CD14-positive monocyte (primary cell): Measurements from ENCODE around the gene ANKRD23. TPM values are rescaled to one million over a fixed set of nuclear protein-coding genes. Genes with fewer than 3 reads are reported as not detected.
A peak's percentile ranks its signal among the peaks of the same experiment; 100 is the strongest.

Experiments used
- DNase-seq, 3 donors: peaks; one replicate each; pipeline ENCODE4 v3.0.0-alpha.2; 2011 to 2022
- H2AFZ ChIP-seq: 2 replicates; pipeline ENCODE4 v1.6.0; 2012; ENCODE audit warnings: mild to moderate bottlenecking, low read depth, low read length, inconsistent platforms; ENCODE audit not compliant: insufficient read depth, poor library complexity, severe bottlenecking
- H3K27ac ChIP-seq, 2 donors: 1 replicate in 1 of 2; 2 replicates in 1 of 2; pipeline ENCODE4 v1.5.1; 2012 to 2013; ENCODE audit warnings: low read length in 2 of 2, control low read depth in 1 of 2, inconsistent platforms in 1 of 2, low read depth in 1 of 2, mild to moderate bottlenecking in 1 of 2
- H3K27me3 ChIP-seq, 2 donors: one replicate each; pipeline versions ENCODE4 v1.6.0 to v1.6.1; 2011 to 2013; ENCODE audit warnings: low read length in 2 of 2; ENCODE audit not compliant: control insufficient read depth in 2 of 2, insufficient read depth in 2 of 2
- H3K36me3 ChIP-seq, 2 donors: replicated peaks in 1 of 2; 1 replicate in 1 of 2; 2 replicates in 1 of 2; pipeline versions ENCODE4 v1.5.1 to v1.6.1; 2012 to 2013; ENCODE audit warnings: low read length in 2 of 2, control low read depth in 1 of 2, inconsistent platforms in 1 of 2, mild to moderate bottlenecking in 1 of 2; ENCODE audit not compliant: insufficient read depth in 2 of 2, control insufficient read depth in 1 of 2
- H3K4me1 ChIP-seq, 2 donors: 1 replicate in 1 of 2; 2 replicates in 1 of 2; pipeline versions ENCODE4 v1.5.1 to v1.6.1; 2012 to 2013; ENCODE audit warnings: low read length in 2 of 2, control low read depth in 1 of 2, inconsistent platforms in 1 of 2, mild to moderate bottlenecking in 1 of 2, moderate library complexity in 1 of 2; ENCODE audit not compliant: insufficient read depth in 2 of 2, control insufficient read depth in 1 of 2
- H3K4me2 ChIP-seq: replicated peaks from 2 replicates; pipeline ENCODE3; 2012; ENCODE audit warnings: low read length, moderate library complexity, mild to moderate bottlenecking; ENCODE audit not compliant: poor library complexity, severe bottlenecking; ENCODE audit errors: extremely low read depth
- H3K4me3 ChIP-seq, 3 experiments: fragments of 200-600 bp in 1 of 3; sonication (generic) in 1 of 3; replicated peaks in 1 of 3; 1 replicate in 2 of 3; 2 replicates in 1 of 3; pipeline ENCODE4 v1.5.1; 2011 to 2013; ENCODE audit warnings: low read length in 3 of 3, mild to moderate bottlenecking in 3 of 3, control low read depth in 2 of 3, low read depth in 2 of 3, inconsistent platforms in 1 of 3, moderate library complexity in 1 of 3
- H3K79me2 ChIP-seq: 2 replicates; pipeline ENCODE4 v1.6.0; 2012; ENCODE audit warnings: mild to moderate bottlenecking, control low read depth, inconsistent platforms, low read length, moderate library complexity; ENCODE audit not compliant: insufficient read depth
- H3K9ac ChIP-seq: 2 replicates; pipeline ENCODE4 v1.6.0; 2017; ENCODE audit warnings: low read length, mild to moderate bottlenecking; ENCODE audit not compliant: insufficient read depth, poor library complexity, severe bottlenecking
- H3K9me3 ChIP-seq, 2 donors: replicated peaks in 1 of 2; 1 replicate in 1 of 2; 2 replicates in 1 of 2; pipeline versions ENCODE4 v1.5.1 to v1.6.1; 2012 to 2013; ENCODE audit warnings: low read length in 2 of 2, control low read depth in 1 of 2; ENCODE audit not compliant: control insufficient read depth in 1 of 2, insufficient read depth in 1 of 2
- H4K20me1 ChIP-seq: 2 replicates; pipeline ENCODE4 v1.6.0; 2012; ENCODE audit warnings: mild to moderate bottlenecking, low read length, control low read depth, moderate library complexity; ENCODE audit not compliant: insufficient read depth
- H3K27ac Mint-ChIP-seq, 7 donors: one replicate each; pipeline ENCODE4 v1.8.0; 2020; ENCODE audit warnings: mild to moderate bottlenecking in 7 of 7, mixed read lengths in 7 of 7, moderate library complexity in 6 of 7, inconsistent platforms in 2 of 7
- H3K27me3 Mint-ChIP-seq, 3 donors: one replicate each; pipeline ENCODE4 v1.8.0; 2021 to 2022; ENCODE audit warnings: low read depth in 3 of 3, mild to moderate bottlenecking in 3 of 3, mixed read lengths in 3 of 3, moderate library complexity in 3 of 3, inconsistent platforms in 1 of 3
- H3K36me3 Mint-ChIP-seq, 2 donors: one replicate each; pipeline ENCODE4 v1.8.0; 2020; ENCODE audit warnings: mixed read lengths in 2 of 2, inconsistent platforms in 1 of 2, mild to moderate bottlenecking in 1 of 2
- H3K4me1 Mint-ChIP-seq: one replicate; pipeline ENCODE4 v1.8.0; 2020; ENCODE audit warnings: mild to moderate bottlenecking, mixed read lengths
- H3K4me3 Mint-ChIP-seq, 2 donors: one replicate each; pipeline ENCODE4 v1.8.0; 2020; ENCODE audit warnings: mild to moderate bottlenecking in 2 of 2, mixed read lengths in 2 of 2, moderate library complexity in 1 of 2
- H3K9me3 Mint-ChIP-seq, 7 donors: one replicate each; pipeline ENCODE4 v1.8.0; 2020 to 2022; ENCODE audit warnings: mixed read lengths in 7 of 7, mild to moderate bottlenecking in 6 of 7, moderate library complexity in 6 of 7, inconsistent platforms in 2 of 7
- CTCF ChIP-seq: fragments of 200-600 bp; IDR thresholded peaks from one replicate; pipeline ENCODE4 v1.8.0; 2022; ENCODE audit warnings: antibody characterized with exemption, mild to moderate bottlenecking
- WGBS: methylation state at CpG from one replicate; pipeline ENCODE4 v1.1.5; 2013; ENCODE audit warnings: missing lambda C conversion rate; ENCODE audit not compliant: insufficient coverage; 5-methylcytosine and 5-hydroxymethylcytosine counted together
- intact Hi-C, 2 donors: fragments of 100-400 bp; cut with micrococcal nuclease; formaldehyde crosslinking; loops; one replicate each; pipeline versions ENCODE4 v1.15.0 to v1.15.1; 2023
- polyA plus RNA-seq, 3 donors: library from polyadenylated mRNA; depleted of rRNA in 1 of 3; unstranded in 2 of 3; stranded (reverse) in 1 of 3; fragments of 300-500 nt in 2 of 3; fragments of >200 nt in 1 of 3; fragmentation: Illumina TruSeq in 2 of 3; gene quantifications; 1 replicate in 2 of 3; 2 replicates in 1 of 3; pipeline ENCODE4 v1.2.3, GENCODE V29; 2012 to 2021

The ANKRD23 gene
- polyA plus RNA-seq, 3 donors, result 1.4 TPM; not detected in 2

- H3K4me1 ChIP-seq, result peaks cover 22 to 35% of the 10 kb centered on the region in 2 donors
- H3K27me3 ChIP-seq, result no peaks in the 10 kb centered on the region
- no peak overlapping the region for H2AFZ ChIP-seq
- H3K4me3 Mint-ChIP-seq, result no peak overlapping the region
- no peak for DNase-seq
- H3K79me2 ChIP-seq, result peaks cover 25% of the 10 kb centered on the region
- H3K4me1 Mint-ChIP-seq, result peaks cover 52% of the 10 kb centered on the region
- H3K4me3 ChIP-seq, result no peak overlapping the region
- H3K4me2 ChIP-seq, result no peak overlapping the region
- H3K9ac ChIP-seq, result no peak overlapping the region
- no peaks in the 10 kb centered on the region for H3K9me3 ChIP-seq
- peaks cover 70% of the 10 kb centered on the region for H4K20me1 ChIP-seq
- no peak for TF ChIP-seq CTCF
- H3K36me3 ChIP-seq, result peaks cover 11 to 38% of the 10 kb centered on the region in 2 donors
- peaks cover 36 to 45% of the 10 kb centered on the region in 2 donors for H3K36me3 Mint-ChIP-seq
- H3K9me3 Mint-ChIP-seq, result no peaks in the 10 kb centered on the region
- intact Hi-C loops, result loop anchor here (5.0 to 10.0 kb wide), 3 partner anchors 38 to 57 kb away; partner anchors contain the start of genes ANKRD39 (in 2 of the 2) and CNNM4 (in 2 of the 2)
- 72% methylated on average over 8 of the region's 10 CpGs for WGBS
- peaks cover 8 to 13% (median 10%) of the 10 kb centered on the region in 3 donors for H3K27me3 Mint-ChIP-seq
- H3K27ac ChIP-seq, result no peak overlapping the region
- peak overlapping the region in 1 of 7 donors; percentile 30 for H3K27ac Mint-ChIP-seq
Measured at GRCh38 chr2:96819128-96819875, 24.5 kb downstream of the ANKRD23 start.

GRCh38 chr2:96817882-96818281, 25.9 kb downstream of the ANKRD23 start:
- Mint-ChIP-seq H3K4me3 (peak overlapping the region; percentile 77 to 88), H3K9me3 (no peaks in the 10 kb centered on the region), H3K4me1 (peaks cover 53% of the 10 kb centered on the region), H3K36me3 (peaks cover 35 to 36% of the 10 kb centered on the region in 2 donors), H3K27me3 (peaks cover 8 to 14% (median 10%) of the 10 kb centered on the region in 3 donors), H3K27ac (no peak overlapping the region)
- intact Hi-C loops, result loop anchor here (5.0 to 10.0 kb wide), 3 partner anchors 39 to 56 kb away; partner anchors contain the start of genes ANKRD39 (in 2 of the 2) and CNNM4 (in 2 of the 2)
- Histone ChIP-seq H3K9me3 (no peaks in the 10 kb centered on the region), H3K9ac (peak overlapping the region; percentile 43), H3K36me3 (peaks cover 4 to 23% of the 10 kb centered on the region in 2 donors), H3K27me3 (no peaks in the 10 kb centered on the region), H3K79me2 (peaks cover 18% of the 10 kb centered on the region), H3K4me3 (peak overlapping the region in 1 of 3 experiments; percentile 73), H3K4me2 (peak overlapping the region; percentile 96), H3K4me1 (peaks cover 22 to 35% of the 10 kb centered on the region in 2 donors), H4K20me1 (peaks cover 56% of the 10 kb centered on the region), H3K27ac (no peak overlapping the region), H2AFZ (no peak overlapping the region)
- TF ChIP-seq CTCF, result no peak
- WGBS, result 100% methylated on average over 3 of the region's 8 CpGs
- DNase-seq, result no peak
